Esophagus muscularis mucosa (tissue), 4 donors: Measurements from ENCODE around the gene ZSWIM2. TPM values are rescaled to one million over a fixed set of nuclear protein-coding genes. Genes with fewer than 3 reads are reported as not detected.
A peak's percentile ranks its signal among the peaks of the same experiment; 100 is the strongest.

Source experiments
- DNase-seq: peaks from one replicate; pipeline ENCODE4 v3.0.0-alpha.2; 2017; ENCODE audit errors: extremely low spot score
- H3K27ac ChIP-seq, 4 donors: fragments of 200-600 bp; sonication (generic); replicated peaks in 1 of 4; 1 replicate in 3 of 4; 2 replicates in 1 of 4; pipeline ENCODE4 v1.5.1; 2016 to 2019; ENCODE audit warnings: mild to moderate bottlenecking in 1 of 4
- H3K27me3 ChIP-seq, 4 donors: fragments of 200-600 bp; sonication (generic); one replicate each; pipeline versions ENCODE4 v1.5.1 to v1.6.0; 2016 to 2019
- H3K36me3 ChIP-seq, 4 donors: fragments of 200-600 bp; sonication (generic); one replicate each; pipeline ENCODE4 v1.5.1; 2016 to 2019
- H3K4me1 ChIP-seq, 4 donors: fragments of 200-600 bp; sonication (generic); one replicate each; pipeline ENCODE4 v1.5.1; 2016 to 2019
- H3K4me3 ChIP-seq, 4 donors: fragments of 200-600 bp; sonication (generic); 1 replicate in 2 of 4; 2 replicates in 2 of 4; pipeline ENCODE4 v1.5.1; 2016 to 2019; ENCODE audit warnings: mild to moderate bottlenecking in 4 of 4, moderate library complexity in 1 of 4
- H3K9me3 ChIP-seq, 4 donors: fragments of 200-600 bp; sonication (generic); 1 replicate in 3 of 4; 2 replicates in 1 of 4; pipeline ENCODE4 v1.5.1; 2016 to 2019
- CTCF ChIP-seq, 3 experiments: fragments of 200-600 bp in 2 of 3; fragments of 450-650 bp in 1 of 3; sonication (generic) in 2 of 3; IDR thresholded peaks; one replicate each; pipeline ENCODE4 v1.5.1; 2017 to 2019; ENCODE audit warnings: antibody characterized with exemption in 3 of 3, mild to moderate bottlenecking in 2 of 3, moderate library complexity in 1 of 3
- EP300 ChIP-seq: sonication (generic); formaldehyde crosslinking; IDR thresholded peaks from one replicate; pipeline ENCODE4 v1.6.1; 2017; ENCODE audit warnings: antibody characterized with exemption
- POLR2A ChIP-seq: fragments of 450-650 bp; IDR thresholded peaks from one replicate; pipeline ENCODE4 v1.6.1; 2017; ENCODE audit warnings: antibody characterized with exemption, moderate library complexity, mild to moderate bottlenecking, low read depth
- POLR2AphosphoS5 ChIP-seq, 2 donors: sonication (generic); formaldehyde crosslinking; IDR thresholded peaks; one replicate each; pipeline ENCODE4 v1.6.1; 2017; ENCODE audit warnings: antibody characterized with exemption in 2 of 2
- WGBS: methylation state at CpG from one replicate; pipeline ENCODE4 v1.1.5; 2018; 5-methylcytosine and 5-hydroxymethylcytosine counted together
- intact Hi-C: fragments of 100-400 bp; cut with DNase I; formaldehyde crosslinking; loops from one replicate; pipeline ENCODE4 v1.15.1; 2023
- total RNA-seq, 4 donors: library from RNA; depleted of rRNA; stranded (reverse); fragments of >200 nt; gene quantifications; one replicate each; pipeline versions ENCODE4 v1.1.0 to v1.2.1, GENCODE V29; 2016

Gene ZSWIM2
- total RNA-seq, 4 donors from 2014 or later: not detected

DNA sequence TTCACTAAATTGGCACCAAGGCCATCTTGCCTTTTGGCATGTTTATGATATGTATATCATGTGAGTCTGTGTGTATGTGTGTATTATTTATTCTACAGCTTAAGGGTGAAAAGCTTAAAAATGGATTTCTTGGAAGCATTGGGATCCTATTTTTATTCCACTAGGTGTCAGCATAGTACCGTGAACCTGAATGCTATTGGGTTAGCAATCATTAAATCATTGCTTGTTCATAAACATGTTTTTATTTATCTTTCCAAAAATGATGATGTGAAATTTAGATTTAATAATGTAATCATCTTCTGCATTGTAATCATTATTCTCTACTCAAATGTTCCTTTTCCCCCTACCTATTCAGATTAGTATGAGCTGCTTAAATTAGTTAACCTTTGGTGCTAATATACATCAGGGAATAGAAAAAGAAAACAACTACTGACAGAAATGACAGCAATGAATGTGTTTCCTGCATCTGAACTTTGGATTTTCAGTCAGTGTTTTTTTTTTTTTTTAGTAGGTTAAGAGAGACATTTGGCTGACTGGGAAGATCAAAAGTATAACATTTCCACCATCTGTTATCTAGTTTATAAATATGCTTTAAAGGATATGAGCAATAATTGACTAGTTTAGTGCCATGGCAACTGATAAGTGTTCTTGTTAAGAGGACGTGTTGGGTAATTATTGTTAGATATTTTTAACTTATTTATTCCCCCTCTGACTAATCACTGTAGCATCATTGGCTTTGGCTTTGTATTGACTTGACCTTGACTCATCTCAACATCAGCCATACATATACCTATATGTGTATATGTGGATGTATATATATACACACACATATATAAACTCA lies 14.1 kb upstream of the ZSWIM2 start:
- 6% methylated on average over 2 of the region's 2 CpGs for WGBS
- Histone ChIP-seq H3K9me3 (no peaks in the 10 kb centered on the region), H3K36me3 (no peaks in the 10 kb centered on the region), H3K4me1 (no peaks in the 10 kb centered on the region), H3K27me3 (no peaks in the 10 kb centered on the region), H3K27ac (no peak overlapping the region), H3K4me3 (no peak overlapping the region)
- no peak for DNase-seq
- TF ChIP-seq EP300: no peak
- peak; percentile 51 to 69 (median 68) for TF ChIP-seq CTCF (IDR thresholded peaks at IDR 0.05)
- TF ChIP-seq POLR2A: no peak
- no peak for TF ChIP-seq POLR2AphosphoS5 (IDR thresholded peaks at IDR 0.05)
- intact Hi-C loops: loop anchor here (5.0 kb wide), 2 partner anchors 589 to 714 kb away; no protein-coding TSS in a partner anchor

DNA sequence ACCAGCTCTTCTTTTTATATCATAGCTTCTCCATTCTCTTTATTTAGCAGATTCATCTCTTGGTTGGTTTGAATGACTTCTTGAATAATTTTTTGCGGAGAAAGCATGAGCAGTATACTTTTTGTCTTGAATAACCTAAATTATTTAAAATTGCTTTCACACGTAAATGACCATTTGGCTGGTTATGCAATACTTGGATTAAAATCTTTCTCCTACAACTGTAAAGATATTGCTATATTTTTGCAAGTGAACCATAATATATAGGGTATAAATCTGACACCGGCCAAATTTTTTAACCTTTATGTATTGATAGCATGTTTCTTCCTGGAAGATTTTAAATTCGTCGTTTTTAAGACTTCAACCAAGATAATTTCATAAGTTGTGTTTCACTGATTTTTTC lies 6.2 kb upstream of the ZSWIM2 start:
- Histone ChIP-seq H3K4me3 (no peak overlapping the region), H3K27me3 (no peaks in the 10 kb centered on the region), H3K9me3 (no peaks in the 10 kb centered on the region), H3K4me1 (no peaks in the 10 kb centered on the region), H3K36me3 (no peaks in the 10 kb centered on the region), H3K27ac (no peak overlapping the region)
- no peak for DNase-seq
- intact Hi-C loops: no loop called here
- no peak for TF ChIP-seq CTCF (IDR thresholded peaks at IDR 0.05)
- TF ChIP-seq POLR2AphosphoS5 (IDR thresholded peaks at IDR 0.05): no peak
- no peak for TF ChIP-seq POLR2A
- no peak for TF ChIP-seq EP300
- WGBS: 83% methylated on average over 5 of the region's 5 CpGs

DNA sequence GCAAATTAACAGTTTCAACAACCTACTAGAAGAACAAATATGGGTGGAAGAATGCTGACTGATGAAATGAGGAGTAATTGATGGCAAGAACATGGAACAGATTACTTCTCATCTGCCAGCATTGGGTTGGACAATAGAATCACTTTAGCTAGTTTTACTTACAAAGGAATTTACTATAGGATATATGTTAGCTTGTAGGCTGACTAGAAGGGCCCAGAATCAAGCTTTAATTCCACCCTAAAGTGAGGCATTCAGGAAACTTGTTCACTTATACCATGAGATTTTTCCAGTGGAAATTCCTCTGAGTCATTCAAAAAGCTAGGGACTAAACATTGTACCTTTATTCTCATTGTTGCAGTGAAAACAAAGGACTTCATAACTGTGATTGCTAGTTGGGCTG lies 5.0 kb upstream of the ZSWIM2 start:
- DNase-seq: no peak
- H3K4me1 ChIP-seq: peaks cover under 1 to 5% (median 4%) of the 10 kb centered on the region in 4 donors
- H3K36me3 ChIP-seq: no peaks in the 10 kb centered on the region
- no peaks in the 10 kb centered on the region for H3K9me3 ChIP-seq
- H3K4me3 ChIP-seq: no peak overlapping the region
- intact Hi-C loops: no loop called here
- no peak overlapping the region for H3K27ac ChIP-seq
- TF ChIP-seq POLR2AphosphoS5 (IDR thresholded peaks at IDR 0.05) (no peak), EP300 (no peak), CTCF (IDR thresholded peaks at IDR 0.05) (no peak), POLR2A (no peak)
- no peaks in the 10 kb centered on the region for H3K27me3 ChIP-seq

DNA sequence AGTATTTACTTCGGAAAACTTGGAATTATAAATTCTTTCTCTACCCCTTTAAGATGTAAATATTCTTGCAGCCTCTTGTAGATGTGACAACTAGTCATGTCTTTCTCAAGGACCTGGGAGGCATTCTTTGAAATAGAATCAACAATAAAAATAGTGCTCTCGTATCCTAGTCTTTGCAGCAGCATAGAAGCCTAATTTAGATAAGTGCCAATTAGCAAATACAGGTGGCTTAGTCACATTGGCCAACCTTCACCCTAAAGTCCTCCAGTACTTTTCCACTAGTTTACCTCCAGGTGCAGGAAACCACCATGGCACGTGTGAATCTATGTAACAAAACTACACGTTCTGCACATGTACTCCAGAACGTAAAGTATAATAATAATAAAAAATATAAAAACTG lies 3.5 kb upstream of the ZSWIM2 start:
- H3K27me3 ChIP-seq: no peaks in the 10 kb centered on the region
- no peak overlapping the region for H3K27ac ChIP-seq
- no peak overlapping the region for H3K4me3 ChIP-seq
- H3K9me3 ChIP-seq: no peaks in the 10 kb centered on the region
- H3K36me3 ChIP-seq: no peaks in the 10 kb centered on the region
- intact Hi-C loops: no loop called here
- TF ChIP-seq CTCF (IDR thresholded peaks at IDR 0.05): no peak
- TF ChIP-seq EP300: no peak
- TF ChIP-seq POLR2A: no peak
- TF ChIP-seq POLR2AphosphoS5 (IDR thresholded peaks at IDR 0.05): no peak
- DNase-seq: no peak
- peaks cover 5 to 12% (median 9%) of the 10 kb centered on the region in 4 donors for H3K4me1 ChIP-seq
- 96% methylated on average over 5 of the region's 5 CpGs for WGBS

DNA sequence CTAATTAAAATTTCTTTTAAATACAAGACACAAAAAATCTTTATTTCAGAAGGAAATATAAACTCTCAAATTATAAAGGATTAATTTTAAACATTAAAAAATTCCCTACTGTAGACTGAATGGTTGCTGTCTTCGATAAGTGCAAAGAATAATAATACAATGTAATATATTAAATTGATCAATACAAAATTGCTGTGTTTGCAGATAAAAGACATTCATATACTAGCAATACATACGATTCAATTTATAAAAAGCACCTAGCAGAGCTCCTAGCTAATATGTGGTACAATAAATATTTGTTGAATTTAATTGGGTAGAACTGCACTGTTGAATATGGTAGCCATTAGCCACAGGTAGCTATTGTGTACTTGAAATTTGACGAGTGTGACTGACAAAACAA lies 6.6 kb downstream of the ZSWIM2 start:
- 94% methylated on average over 3 of the region's 3 CpGs for WGBS
- H3K9me3 ChIP-seq: no peaks in the 10 kb centered on the region
- H3K4me3 ChIP-seq: no peak overlapping the region
- H3K27ac ChIP-seq: no peak overlapping the region
- no peaks in the 10 kb centered on the region for H3K27me3 ChIP-seq
- intact Hi-C loops: no loop called here
- TF ChIP-seq EP300 (no peak), POLR2A (no peak), POLR2AphosphoS5 (IDR thresholded peaks at IDR 0.05) (no peak), CTCF (IDR thresholded peaks at IDR 0.05) (no peak)
- no peak for DNase-seq
- no peaks in the 10 kb centered on the region for H3K36me3 ChIP-seq
- H3K4me1 ChIP-seq: no peaks in the 10 kb centered on the region
